GM18517 (cell line): ENCODE results near the gene BARHL1.

Experiments used
- ATAC-seq: cut with Tn5 transposase; IDR thresholded peaks from one replicate; pipeline ENCODE4 v1.9.1; 2021; ENCODE audit warnings: mild to moderate bottlenecking, moderate library complexity; ENCODE audit not compliant: unreplicated experiment

BARHL1 gene

GRCh38 chr9:132610661-132611060 is 28.3 kb downstream of the BARHL1 start:
- no peak for ATAC-seq

- ATAC-seq = no peak
These were observed 31.9 kb downstream of the BARHL1 start for GRCh38 chr9:132614324-132614723.

GRCh38 chr9:132615774-132616173 is 33.4 kb downstream of the BARHL1 start:
- no peak for ATAC-seq

DNA sequence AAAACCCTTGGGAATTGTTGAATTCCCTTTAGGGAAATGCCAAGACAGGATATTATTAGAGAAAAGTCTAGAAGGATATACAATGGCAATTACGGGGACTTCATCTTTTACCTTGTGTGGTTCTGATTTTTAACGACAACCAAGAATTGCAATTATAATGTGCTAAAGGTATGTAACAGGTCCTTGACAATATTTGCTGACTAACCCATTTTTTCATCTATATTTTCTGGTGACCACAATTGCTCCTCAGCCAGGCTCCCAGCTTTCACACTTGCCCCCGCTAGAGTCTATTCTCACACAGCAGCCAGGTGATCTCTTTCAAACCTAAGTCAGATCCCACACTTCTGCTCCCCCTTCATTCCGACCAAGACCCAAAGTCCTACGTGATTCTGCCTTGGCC is 34.3 kb downstream of the BARHL1 start:
- no peak for ATAC-seq

DNA sequence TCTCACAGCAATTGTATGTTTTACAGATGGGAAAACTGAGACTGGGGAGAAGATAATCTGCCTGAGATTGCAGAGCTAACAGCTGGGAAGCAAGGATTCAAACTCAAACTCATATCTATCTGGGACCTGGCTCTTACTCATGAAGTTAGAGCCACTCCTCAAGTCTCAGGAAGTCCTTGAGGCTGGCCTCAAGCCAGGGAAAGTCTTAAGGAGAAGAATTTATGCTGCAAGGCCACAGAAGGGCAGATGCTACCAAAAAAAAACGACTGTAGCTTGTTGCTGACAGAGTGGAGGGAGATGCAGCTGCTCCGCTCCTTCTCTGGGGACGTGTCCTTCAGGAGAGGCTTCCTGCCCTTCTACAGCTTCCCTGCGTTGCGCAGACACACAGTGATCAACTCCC is 39.8 kb downstream of the BARHL1 start:
- ATAC-seq = no peak

DNA sequence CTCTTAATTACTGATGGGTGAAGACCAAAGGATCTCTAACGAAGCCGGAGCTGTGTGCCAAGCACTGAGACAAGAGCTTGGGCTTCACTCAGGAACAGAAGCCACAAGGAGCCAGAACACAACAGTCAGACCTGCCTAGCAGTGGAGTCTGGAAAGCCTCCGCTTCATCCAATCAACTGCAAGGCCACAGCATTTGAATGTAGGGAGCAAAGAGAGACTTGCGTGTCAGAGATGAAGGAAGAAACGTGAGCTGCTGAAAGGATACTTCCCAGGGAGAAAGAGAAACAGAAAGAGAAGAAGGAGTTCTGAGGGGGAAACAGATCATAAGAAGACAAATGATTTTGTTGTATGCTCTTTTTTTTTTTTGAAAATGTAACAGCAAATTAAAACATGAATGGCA is 43.9 kb downstream of the BARHL1 start:
- no peak for ATAC-seq

DNA sequence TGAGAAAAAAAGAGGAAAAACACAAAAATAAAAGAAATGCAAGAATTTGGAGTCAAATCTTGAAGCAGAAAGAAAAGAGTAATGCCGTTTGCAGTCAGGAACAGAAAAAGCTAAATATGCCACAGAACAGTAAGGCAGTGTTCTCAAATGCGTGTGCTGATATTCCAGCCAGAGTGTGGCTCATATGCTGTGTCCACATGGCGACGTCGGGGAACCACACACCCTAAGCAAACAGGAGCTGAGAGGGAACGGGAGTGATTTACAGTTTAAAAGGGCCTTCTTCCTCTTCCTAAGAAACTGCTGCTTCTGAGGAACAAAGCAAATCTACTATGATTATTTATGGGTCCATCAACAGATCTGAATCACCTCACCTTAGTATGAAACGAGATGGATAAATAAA is 44.7 kb downstream of the BARHL1 start:
- ATAC-seq = no peak

- no peak for ATAC-seq
These were observed 45.2 kb downstream of the BARHL1 start for GRCh38 chr9:132627594-132627993.

- no peak for ATAC-seq
These were observed 46.3 kb downstream of the BARHL1 start for GRCh38 chr9:132628746-132629145.

DNA sequence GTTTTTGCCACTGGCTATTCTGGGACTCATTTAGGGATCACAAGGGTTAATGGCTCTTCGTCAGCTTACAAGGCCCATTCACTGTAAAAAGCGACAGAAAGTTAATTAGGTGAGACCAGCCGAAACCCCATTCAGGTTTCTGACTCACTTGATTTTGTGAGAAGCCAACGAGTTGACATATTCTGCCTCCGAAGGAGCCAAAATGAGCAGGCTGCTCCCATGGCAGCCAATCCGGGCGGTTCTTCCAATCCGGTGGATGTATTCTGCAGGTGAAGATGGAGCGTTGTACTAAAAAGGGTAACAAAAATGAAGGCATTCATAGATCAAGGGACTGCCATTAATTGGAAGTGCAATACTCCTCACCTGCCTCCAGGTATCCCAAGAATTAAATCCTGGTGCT is 47.7 kb downstream of the BARHL1 start:
- no peak for ATAC-seq

DNA sequence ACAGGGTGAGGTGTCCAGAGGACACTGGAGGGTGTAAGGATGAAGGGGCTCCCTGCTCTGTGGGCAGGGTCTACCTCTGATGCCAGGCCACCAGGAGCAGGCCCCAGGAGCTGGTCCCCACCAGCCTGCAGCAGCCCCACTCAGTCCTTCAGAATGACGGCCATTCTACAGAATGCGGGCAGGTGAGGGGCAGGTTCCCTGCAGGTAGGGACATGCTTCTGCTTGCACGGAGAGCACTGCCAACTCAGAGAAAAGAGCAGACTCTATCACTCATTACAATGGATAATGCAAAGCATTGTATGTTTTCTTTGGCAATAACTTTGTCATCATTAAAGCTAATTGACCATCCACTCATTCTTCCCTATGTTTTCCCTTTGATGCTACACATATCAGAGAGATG is 48.4 kb downstream of the BARHL1 start:
- no peak for ATAC-seq

- ATAC-seq = no peak
These were observed 48.9 kb downstream of the BARHL1 start for GRCh38 chr9:132631280-132631679.

DNA sequence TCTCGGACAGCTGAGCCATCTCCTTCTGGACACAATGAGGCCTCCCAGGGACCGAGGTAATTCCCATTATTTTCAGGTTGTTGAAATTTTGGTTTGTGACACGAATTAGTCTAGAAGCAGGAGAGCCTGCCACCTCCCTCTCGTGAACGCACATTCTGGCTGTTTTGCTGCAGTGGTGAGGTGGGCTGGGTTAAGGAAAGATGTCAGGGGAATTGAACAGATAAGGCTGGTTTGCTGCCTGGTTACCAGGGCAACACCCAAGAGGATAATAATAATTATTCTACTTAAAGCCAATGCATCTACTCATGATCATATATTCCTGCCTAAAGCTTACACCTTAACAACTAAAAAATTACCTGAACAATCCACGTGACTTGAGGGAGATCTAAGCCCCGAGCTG is 49.3 kb downstream of the BARHL1 start:
- no peak for ATAC-seq

GRCh38 chr9:132632413-132633129 is 50.2 kb downstream of the BARHL1 start:
- no peak for ATAC-seq

DNA sequence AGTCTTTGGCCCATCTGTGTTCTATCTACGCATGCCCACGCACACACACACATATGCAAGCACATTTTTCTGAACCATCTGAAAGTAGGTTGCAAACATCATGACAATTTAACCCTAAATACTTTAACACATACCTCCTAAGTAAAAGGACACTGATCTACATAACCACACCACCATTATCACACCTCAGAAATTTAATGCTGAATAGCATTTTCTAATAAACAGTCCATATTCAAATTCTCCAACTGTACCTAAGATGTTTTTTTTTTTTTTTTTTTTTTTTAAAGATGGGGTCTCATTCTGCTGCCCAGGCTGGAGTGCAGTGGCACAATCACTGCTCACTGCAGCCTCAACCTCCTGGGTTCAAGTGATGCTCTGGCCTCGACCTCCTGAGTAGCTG is 51.9 kb downstream of the BARHL1 start:
- no peak for ATAC-seq

DNA sequence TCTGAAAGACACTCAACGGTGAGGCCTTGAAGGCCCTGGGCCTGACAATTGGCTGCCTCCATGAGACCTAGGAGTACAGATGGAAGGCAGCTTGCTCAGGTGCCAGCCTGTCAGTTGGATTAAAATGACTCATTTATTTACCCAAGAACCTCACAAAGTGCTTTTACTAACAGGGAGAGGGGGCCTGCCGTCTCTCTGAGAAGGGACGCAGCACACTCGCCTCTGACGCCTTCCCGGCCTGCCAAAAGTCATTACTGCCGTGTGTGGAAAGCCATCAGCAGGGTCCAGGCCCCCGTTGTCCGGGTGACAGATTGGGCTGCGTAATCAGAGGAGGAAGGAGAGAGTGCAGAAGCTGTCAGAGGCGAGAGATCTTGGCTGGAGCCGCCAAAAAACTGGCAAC is 54.9 kb downstream of the BARHL1 start:
- ATAC-seq = no peak

DNA sequence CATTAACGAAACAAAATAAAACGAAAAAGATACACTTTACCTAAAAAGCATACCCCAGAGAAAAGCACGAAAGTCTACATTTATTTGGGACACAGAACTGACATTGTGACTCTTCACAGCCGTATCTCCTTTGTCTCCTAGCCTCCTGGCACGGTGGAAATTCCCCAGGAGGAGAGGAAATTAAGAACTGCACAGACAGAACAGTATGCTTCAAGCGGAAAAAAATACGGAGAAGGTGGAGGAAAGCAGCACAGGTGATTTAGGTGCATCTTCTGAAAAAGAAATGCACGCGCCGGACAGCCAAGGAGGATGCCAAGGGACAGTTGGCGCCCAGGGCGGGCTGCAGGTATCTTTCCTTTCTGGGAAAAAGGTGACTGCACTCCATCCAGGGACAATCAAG is 55.4 kb downstream of the BARHL1 start:
- ATAC-seq = no peak

GRCh38 chr9:132638240-132638639 is 55.8 kb downstream of the BARHL1 start:
- no peak for ATAC-seq

DNA sequence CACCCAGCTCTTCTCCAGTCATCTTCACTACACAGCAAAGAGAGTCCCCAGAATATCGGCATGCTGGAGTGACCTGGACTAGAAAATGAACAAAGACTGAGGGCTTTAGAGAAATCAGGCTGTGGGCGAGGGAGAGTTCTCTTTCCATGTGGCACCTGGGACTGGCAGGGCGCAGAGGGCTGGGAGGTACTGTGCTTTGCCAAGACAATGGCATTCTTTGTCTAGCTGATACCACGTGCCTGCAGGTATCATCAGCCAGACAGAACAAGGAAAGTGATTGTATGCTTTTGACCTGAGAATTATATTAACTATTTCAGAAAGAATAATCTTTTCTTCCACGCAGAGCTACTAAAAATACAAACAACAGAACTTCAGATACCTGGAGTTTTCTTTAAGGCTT is 56.9 kb downstream of the BARHL1 start:
- no peak for ATAC-seq
